OCI-LY1 (cell line): ENCODE measurements around the gene KRT28.

Source experiments
- EZH2 ChIP-seq: fragments of 200-600 bp; sonication (generic), shearing (Covaris generic); IDR thresholded peaks from 2 replicates; pipeline ENCODE4 v1.8.0; 2017; ENCODE audit warnings: borderline replicate concordance, mixed run types, mild to moderate bottlenecking, antibody characterized with exemption, low read length, moderate library complexity, mixed read lengths
- TF ChIP-seq, protein P1 (sequence below): fragments of 200-600 bp; sonication (generic), shearing (Covaris generic); IDR thresholded peaks from 2 replicates; pipeline ENCODE4 v1.5.1; 2017; ENCODE audit warnings: mild to moderate bottlenecking, antibody characterized with exemption, low read length, moderate library complexity, mixed read lengths

DNA sequence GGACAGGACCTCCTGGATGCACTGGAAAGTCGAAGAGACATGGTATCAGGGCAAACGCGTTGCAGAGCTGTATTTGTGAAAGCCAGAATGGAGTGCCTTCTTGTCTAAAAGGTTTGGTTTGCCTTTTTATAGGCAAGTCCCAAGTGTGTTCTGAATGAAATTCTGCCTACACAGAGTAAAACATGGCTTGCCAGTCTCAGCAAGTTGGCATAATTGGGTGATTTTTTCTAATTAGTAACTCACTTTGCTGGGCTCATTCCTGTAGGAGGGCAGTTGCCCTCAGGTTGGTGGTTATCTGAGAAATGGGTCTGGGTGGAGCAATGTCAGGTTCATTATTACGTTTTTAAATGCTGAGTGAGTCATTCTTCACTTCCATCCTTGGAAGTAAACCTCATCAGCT, 44.5 kb downstream of the KRT28 start, which contains the start of gene KRT25:
- TF ChIP-seq, protein P1, sequence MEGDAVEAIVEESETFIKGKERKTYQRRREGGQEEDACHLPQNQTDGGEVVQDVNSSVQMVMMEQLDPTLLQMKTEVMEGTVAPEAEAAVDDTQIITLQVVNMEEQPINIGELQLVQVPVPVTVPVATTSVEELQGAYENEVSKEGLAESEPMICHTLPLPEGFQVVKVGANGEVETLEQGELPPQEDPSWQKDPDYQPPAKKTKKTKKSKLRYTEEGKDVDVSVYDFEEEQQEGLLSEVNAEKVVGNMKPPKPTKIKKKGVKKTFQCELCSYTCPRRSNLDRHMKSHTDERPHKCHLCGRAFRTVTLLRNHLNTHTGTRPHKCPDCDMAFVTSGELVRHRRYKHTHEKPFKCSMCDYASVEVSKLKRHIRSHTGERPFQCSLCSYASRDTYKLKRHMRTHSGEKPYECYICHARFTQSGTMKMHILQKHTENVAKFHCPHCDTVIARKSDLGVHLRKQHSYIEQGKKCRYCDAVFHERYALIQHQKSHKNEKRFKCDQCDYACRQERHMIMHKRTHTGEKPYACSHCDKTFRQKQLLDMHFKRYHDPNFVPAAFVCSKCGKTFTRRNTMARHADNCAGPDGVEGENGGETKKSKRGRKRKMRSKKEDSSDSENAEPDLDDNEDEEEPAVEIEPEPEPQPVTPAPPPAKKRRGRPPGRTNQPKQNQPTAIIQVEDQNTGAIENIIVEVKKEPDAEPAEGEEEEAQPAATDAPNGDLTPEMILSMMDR, result no peak
- no peak for TF ChIP-seq EZH2
